ENCODE measurements around the gene CHURC1. TPM values are rescaled to one million over a fixed set of nuclear protein-coding genes. Genes with fewer than 3 reads are reported as not detected.
A peak's percentile ranks its signal among the peaks of the same experiment; 100 is the strongest.

Gene CHURC1
- total and polyA plus RNA-seq, 2 experiments from 2014 or later: 28.9 to 107 TPM

GRCh38 chr14:64889352-64889751, 24.9 kb upstream of the CHURC1 start:
- DNase-seq (ENCODE audit: low read depth in 1 of 2, low spot score in 1 of 2): no peak
- H3K27ac ChIP-seq: no peak overlapping the region
- no peak for TF ChIP-seq CTCF (IDR thresholded peaks at IDR 0.05; ENCODE audit: low read depth, low read length)
- H3K36me3 ChIP-seq: no peaks in the 10 kb centered on the region
- H3K4me3 ChIP-seq: no peak overlapping the region
- H3K4me1 ChIP-seq (ENCODE audit: low read depth): no peaks in the 10 kb centered on the region
- H3K9me3 ChIP-seq (ENCODE audit: low read depth): no peaks in the 10 kb centered on the region
- peaks cover 26% of the 10 kb centered on the region for H3K27me3 ChIP-seq

GRCh38 chr14:64891173-64891838, 22.9 kb upstream of the CHURC1 start:
- Histone ChIP-seq H3K4me3 (no peak overlapping the region), H3K36me3 (no peaks in the 10 kb centered on the region), H3K9me3 (ENCODE audit: low read depth) (no peaks in the 10 kb centered on the region), H3K27me3 (peaks cover 11% of the 10 kb centered on the region), H3K27ac (no peak overlapping the region), H3K4me1 (ENCODE audit: low read depth) (no peaks in the 10 kb centered on the region)
- no peak for DNase-seq (ENCODE audit: low read depth in 1 of 2, low spot score in 1 of 2)
- TF ChIP-seq CTCF (IDR thresholded peaks at IDR 0.05; ENCODE audit: low read depth, low read length): no peak

GRCh38 chr14:64891839-64892375, 22.3 kb upstream of the CHURC1 start:
- Histone ChIP-seq H3K9me3 (ENCODE audit: low read depth) (no peaks in the 10 kb centered on the region), H3K4me1 (ENCODE audit: low read depth) (no peaks in the 10 kb centered on the region), H3K4me3 (no peak overlapping the region), H3K27ac (no peak overlapping the region), H3K36me3 (no peaks in the 10 kb centered on the region), H3K27me3 (peaks cover 8% of the 10 kb centered on the region)
- TF ChIP-seq CTCF (IDR thresholded peaks at IDR 0.05; ENCODE audit: low read depth, low read length): peak; percentile 43
- DNase-seq (ENCODE audit: low read depth in 1 of 2, low spot score in 1 of 2): peak; percentile 75 to 77

- no peaks in the 10 kb centered on the region for H3K9me3 ChIP-seq (ENCODE audit: low read depth)
- no peak overlapping the region for H3K4me3 ChIP-seq
- no peak for TF ChIP-seq CTCF (IDR thresholded peaks at IDR 0.05; ENCODE audit: low read depth, low read length)
- H3K4me1 ChIP-seq (ENCODE audit: low read depth): no peaks in the 10 kb centered on the region
- no peak overlapping the region for H3K27ac ChIP-seq
- no peaks in the 10 kb centered on the region for H3K27me3 ChIP-seq
- H3K36me3 ChIP-seq: no peaks in the 10 kb centered on the region
- peak in 1 of 2 donors; percentile 40 for DNase-seq (ENCODE audit: low read depth in 1 of 2, low spot score in 1 of 2)
These were observed 14.3 kb upstream of the CHURC1 start for GRCh38 chr14:64899958-64900357.

- no peaks in the 10 kb centered on the region for H3K27me3 ChIP-seq
- no peak for TF ChIP-seq CTCF (IDR thresholded peaks at IDR 0.05; ENCODE audit: low read depth, low read length)
- H3K9me3 ChIP-seq (ENCODE audit: low read depth): no peaks in the 10 kb centered on the region
- no peak overlapping the region for H3K27ac ChIP-seq
- H3K4me3 ChIP-seq: no peak overlapping the region
- no peaks in the 10 kb centered on the region for H3K4me1 ChIP-seq (ENCODE audit: low read depth)
- DNase-seq (ENCODE audit: low read depth in 1 of 2, low spot score in 1 of 2): peak in 1 of 2 donors; percentile 18
- H3K36me3 ChIP-seq: no peaks in the 10 kb centered on the region
These were observed 8.2 kb upstream of the CHURC1 start for GRCh38 chr14:64906022-64906421.

Measured in cardiac muscle cell (in vitro differentiated cells and primary cell).